Body of pancreas (tissue), 4 donors: ENCODE results near the gene TXLNA.

Experiments
- CTCF ChIP-seq, 7 experiments: fragments of 450-650 bp in 4 of 7; fragments of 200-600 bp in 3 of 7; sonication (generic) in 3 of 7; IDR thresholded peaks; one replicate each; pipeline ENCODE4 v1.5.1; 2016 to 2019; ENCODE audit warnings: antibody characterized with exemption in 7 of 7
- POLR2A ChIP-seq, 3 donors: fragments of 450-650 bp; IDR thresholded peaks; one replicate each; pipeline ENCODE4 v1.6.1; 2016; ENCODE audit warnings: antibody characterized with exemption in 3 of 3, mild to moderate bottlenecking in 2 of 3

DNA sequence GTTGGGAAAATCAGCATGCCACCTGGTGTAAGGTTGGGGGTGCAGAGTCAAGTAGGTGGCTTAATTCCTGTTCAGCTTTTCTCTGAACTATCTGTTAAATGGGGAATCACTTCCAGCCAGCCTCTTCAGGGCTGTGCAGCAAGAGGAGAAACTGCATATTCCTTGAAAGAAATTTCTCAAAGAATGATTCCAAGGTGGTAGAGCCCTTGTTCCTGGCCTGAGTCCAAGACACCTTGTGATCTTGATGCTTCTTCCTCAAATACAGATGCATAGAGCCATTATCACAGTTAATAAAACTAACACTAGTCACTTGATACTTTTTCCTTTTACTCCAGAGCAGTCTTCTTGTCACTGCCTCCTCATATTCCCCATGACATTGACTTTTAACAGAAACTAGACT lies 5.2 kb downstream of the TXLNA start:
- TF ChIP-seq CTCF (IDR thresholded peaks at IDR 0.05) (no peak), POLR2A (IDR thresholded peaks at IDR 0.05) (no peak)
